Spleen (tissue), 11 donors: ENCODE measurements around the gene PCLO. TPM values are rescaled to one million over a fixed set of nuclear protein-coding genes. Genes with fewer than 3 reads are reported as not detected.

Experiments used
- DNase-seq: peaks from one replicate; pipeline ENCODE4 v3.0.0-alpha.2; 2020
- H3K27ac ChIP-seq, 8 donors: fragments of 200-600 bp; sonication (generic) in 7 of 8; 1 replicate in 4 of 8; 2 replicates in 4 of 8; pipeline versions ENCODE4 v1.5.0 to v1.8.0; 2016 to 2021; ENCODE audit warnings: inconsistent platforms in 4 of 8, mild to moderate bottlenecking in 4 of 8, moderate library complexity in 1 of 8
- H3K27me3 ChIP-seq, 7 donors: fragments of 200-600 bp; sonication (generic) in 6 of 7; replicated peaks in 1 of 7; 1 replicate in 4 of 7; 2 replicates in 3 of 7; pipeline versions ENCODE4 v1.5.0 to v1.8.0; 2016 to 2021; ENCODE audit warnings: inconsistent platforms in 3 of 7, mild to moderate bottlenecking in 1 of 7
- H3K36me3 ChIP-seq, 6 donors: fragments of 200-600 bp; sonication (generic) in 5 of 6; 1 replicate in 4 of 6; 2 replicates in 2 of 6; pipeline versions ENCODE4 v1.5.0 to v1.8.0; 2016 to 2021; ENCODE audit warnings: inconsistent platforms in 2 of 6
- H3K4me1 ChIP-seq, 6 donors: fragments of 200-600 bp; sonication (generic) in 5 of 6; 1 replicate in 3 of 6; 2 replicates in 3 of 6; pipeline versions ENCODE4 v1.5.0 to v1.8.0; 2016 to 2021; ENCODE audit warnings: inconsistent platforms in 3 of 6
- H3K4me3 ChIP-seq, 8 donors: fragments of 200-600 bp; sonication (generic) in 7 of 8; 1 replicate in 4 of 8; 2 replicates in 4 of 8; pipeline versions ENCODE4 v1.5.0 to v1.8.0; 2016 to 2021; ENCODE audit warnings: inconsistent platforms in 4 of 8, mild to moderate bottlenecking in 4 of 8, moderate library complexity in 2 of 8
- H3K9me3 ChIP-seq, 8 donors: fragments of 200-600 bp; sonication (generic) in 7 of 8; 1 replicate in 4 of 8; 2 replicates in 4 of 8; pipeline versions ENCODE4 v1.5.0 to v1.8.0; 2016 to 2021; ENCODE audit warnings: inconsistent platforms in 4 of 8
- CTCF ChIP-seq, 11 experiments: fragments of 200-600 bp in 7 of 11; fragments of 450-650 bp in 4 of 11; sonication (generic) in 4 of 11; IDR thresholded peaks in 8 of 11; conservative IDR thresholded peaks in 3 of 11; 1 replicate in 7 of 11; 2 replicates in 4 of 11; pipeline versions ENCODE4 v1.4.0 to v1.8.0; 2016 to 2021; ENCODE audit warnings: antibody characterized with exemption in 11 of 11, inconsistent platforms in 4 of 11, mild to moderate bottlenecking in 1 of 11
- POLR2A ChIP-seq, 3 donors: fragments of 450-650 bp; IDR thresholded peaks; one replicate each; pipeline ENCODE4 v1.5.1; 2017; ENCODE audit warnings: antibody characterized with exemption in 3 of 3, mild to moderate bottlenecking in 1 of 3
- POLR2AphosphoS5 ChIP-seq, 3 donors: sonication (generic); formaldehyde crosslinking; IDR thresholded peaks; one replicate each; pipeline ENCODE4 v1.5.1; 2017; ENCODE audit warnings: antibody characterized with exemption in 3 of 3
- WGBS, 5 donors: extraction: QIAGEN DNeasy Blood & Tissue Kit in 3 of 5; methylation state at CpG; one replicate each; pipeline versions ENCODE4 v1.1.5 to v1.1.7; 2013 to 2018; 5-methylcytosine and 5-hydroxymethylcytosine counted together
- intact Hi-C: fragments of 100-400 bp; cut with DNase I; formaldehyde crosslinking; loops from one replicate; pipeline ENCODE4 v1.15.0; 2023; ENCODE audit warnings: low total_unique reads
- polyA plus RNA-seq, 3 donors: library from polyadenylated mRNA; stranded (reverse); fragments of 200-250 nt; gene quantifications; one replicate each; pipeline ENCODE4 v1.2.1, GENCODE V29; 2013
- total RNA-seq, 7 donors: library from RNA; depleted of rRNA in 3 of 7; stranded (reverse); fragments of >200 nt in 3 of 7; fragmentation: NEBNext Ultra II Directional in 4 of 7; extraction: Animal tissue kit (Norgen Biotek cat#: 25700) in 4 of 7; gene quantifications; one replicate each; pipeline versions ENCODE4 v1.1.0 to v1.2.1, GENCODE V29; 2016 to 2021
- donor health status: healthy with polysubstance abuse.
- donor health status: DM: no; HTN: no; CAD: no; lungs with moderate emphysema.
- donor health status: DM: no; HTN: no; CAD: no.
- donor health status: Bipolar disorder and iron deficiency.
- donor health status: healthy.
- donor health status: DM: no; HTN: no; CAD: no.
- donor health status: DM: yes; HTN: yes; CAD: no.

PCLO gene
- total and polyA plus RNA-seq, 10 donors: 0.05 to 9.9 (median 1.8) TPM

DNA sequence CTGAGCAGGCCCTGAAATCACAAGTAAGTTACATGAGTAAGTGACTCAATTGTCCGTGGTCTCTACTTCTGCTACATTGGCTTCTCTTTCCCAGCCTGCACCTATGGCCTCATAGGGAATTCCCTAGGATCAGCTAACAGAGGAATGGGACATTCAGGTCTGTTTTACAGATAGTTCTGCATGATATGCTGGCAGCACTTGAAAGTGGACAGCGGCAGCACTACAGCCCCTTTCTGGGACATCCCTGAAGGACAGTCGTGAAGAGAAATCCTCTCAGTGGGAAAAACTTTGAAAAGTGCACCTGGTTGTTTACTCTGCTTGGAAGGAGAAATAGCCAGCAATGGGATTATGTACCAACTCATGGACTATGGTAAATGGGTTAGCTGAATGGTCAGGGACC, 426.1 kb downstream of the PCLO start:
- intact Hi-C loops: no loop called here

GRCh38 chr7:82732677-82733076, 430.0 kb downstream of the PCLO start:
- H3K27ac ChIP-seq: no peak overlapping the region
- intact Hi-C loops: no loop called here
- no peak overlapping the region for H3K4me3 ChIP-seq
- 74 to 87% (median 78%) methylated on average over 3 of the region's 3 CpGs for WGBS, 5 donors
- DNase-seq: no peak
- no peaks in the 10 kb centered on the region for H3K9me3 ChIP-seq
- no peaks in the 10 kb centered on the region for H3K27me3 ChIP-seq
- H3K36me3 ChIP-seq: no peaks in the 10 kb centered on the region
- H3K4me1 ChIP-seq: no peaks in the 10 kb centered on the region
- no peak for TF ChIP-seq POLR2AphosphoS5 (IDR thresholded peaks at IDR 0.05)
- no peak for TF ChIP-seq POLR2A (IDR thresholded peaks at IDR 0.05)
- no peak for TF ChIP-seq CTCF (IDR thresholded peaks at IDR 0.05 in 8 of 11, conservative IDR thresholded peaks at IDR 0.05 in 3 of 11)

More for the DNA sequence above, 426.1 kb downstream of the PCLO start:
- TF ChIP-seq CTCF (IDR thresholded peaks at IDR 0.05 in 8 of 11, conservative IDR thresholded peaks at IDR 0.05 in 3 of 11) (no peak), POLR2A (IDR thresholded peaks at IDR 0.05) (no peak), POLR2AphosphoS5 (IDR thresholded peaks at IDR 0.05) (no peak)
- H3K4me1 ChIP-seq: no peaks in the 10 kb centered on the region
- WGBS, 5 donors: 84 to 93% (median 90%) methylated on average over 3 of the region's 3 CpGs
- H3K27ac ChIP-seq: no peak overlapping the region
- no peak for DNase-seq
- no peaks in the 10 kb centered on the region for H3K27me3 ChIP-seq
- H3K36me3 ChIP-seq: no peaks in the 10 kb centered on the region
- no peaks in the 10 kb centered on the region for H3K9me3 ChIP-seq
- no peak overlapping the region for H3K4me3 ChIP-seq

DNA sequence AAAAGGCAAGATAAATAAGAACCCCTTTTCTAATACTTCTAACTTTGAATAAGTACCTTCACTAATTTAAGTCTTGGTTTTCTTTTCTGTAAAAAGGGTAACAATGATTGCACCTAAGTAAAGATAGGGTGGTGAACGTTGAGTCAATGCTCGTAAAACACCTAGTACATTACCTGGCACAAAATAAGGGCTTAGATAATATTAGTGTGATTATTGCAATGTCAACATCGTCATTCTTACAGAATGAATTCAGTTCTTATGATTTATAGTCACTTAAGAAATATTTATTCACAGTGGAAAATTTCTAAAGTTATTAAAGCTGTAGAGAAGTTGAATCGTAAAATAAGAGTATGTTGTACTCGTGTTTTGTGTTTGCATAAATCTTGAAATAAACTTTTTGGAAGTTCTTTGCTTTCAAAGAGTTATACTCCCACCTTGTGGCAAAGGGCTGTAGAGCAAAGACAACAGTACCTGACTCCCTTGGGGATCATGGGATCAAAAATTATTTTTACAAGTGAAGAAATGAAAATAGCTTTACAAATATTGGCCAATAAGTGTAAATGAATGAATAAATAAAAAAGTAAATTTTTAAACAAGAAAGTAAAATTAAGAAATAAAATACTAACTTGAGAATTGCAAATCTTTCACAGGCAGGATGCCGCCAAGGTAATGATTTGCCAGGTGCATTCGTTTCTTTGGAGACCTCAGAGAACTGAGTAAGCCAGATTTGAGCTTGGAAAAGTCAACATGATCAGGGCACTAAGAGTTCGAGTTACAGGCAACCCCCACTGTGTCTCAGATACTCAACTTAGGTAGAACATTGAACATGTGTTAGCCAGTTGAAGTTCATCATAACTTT, 433.3 kb downstream of the PCLO start:
- 49 to 60% (median 54%) methylated on average over 8 of the region's 8 CpGs for WGBS, 5 donors
- intact Hi-C loops: no loop called here

More for the DNA sequence above, 433.3 kb downstream of the PCLO start:
- H3K27ac ChIP-seq: no peak overlapping the region
- DNase-seq: no peak
- H3K9me3 ChIP-seq: no peaks in the 10 kb centered on the region
- H3K4me3 ChIP-seq: no peak overlapping the region
- no peaks in the 10 kb centered on the region for H3K27me3 ChIP-seq
- no peak for TF ChIP-seq POLR2A (IDR thresholded peaks at IDR 0.05)
- no peak for TF ChIP-seq POLR2AphosphoS5 (IDR thresholded peaks at IDR 0.05)
- peak in 6 of 11 experiments; percentile 18 to 46 (median 30) for TF ChIP-seq CTCF (IDR thresholded peaks at IDR 0.05 in 8 of 11, conservative IDR thresholded peaks at IDR 0.05 in 3 of 11)
- H3K4me1 ChIP-seq: no peaks in the 10 kb centered on the region
- no peaks in the 10 kb centered on the region for H3K36me3 ChIP-seq
